ENCODE measurements around the gene SND1. TPM values are rescaled to one million over a fixed set of nuclear protein-coding genes. Genes with fewer than 3 reads are reported as not detected.

Gene SND1
- total RNA-seq, 1 experiment from 2014 or later, result 218 TPM

- Histone ChIP-seq H2BK20ac (ENCODE audit: low read depth, low read length, poor library complexity, severe bottlenecking) (no peak overlapping the region), H3K56ac (ENCODE audit: insufficient read length, low read depth, low read length) (no peak overlapping the region), H2AK5ac (ENCODE audit: insufficient read length, low read length) (no peak overlapping the region), H3K79me1 (ENCODE audit: insufficient read depth, low read depth, low read length, poor library complexity, severe bottlenecking) (no peaks in the 10 kb centered on the region), H4K8ac (replicated peaks; ENCODE audit: insufficient read length, low read depth, low read length) (no peak overlapping the region), H3K4me2 (ENCODE audit: insufficient read depth, insufficient read length, low read length) (no peak overlapping the region), H2BK120ac (ENCODE audit: low read depth, low read length, poor library complexity, severe bottlenecking) (no peak overlapping the region), H3K14ac (ENCODE audit: insufficient read depth, low read length) (no peak overlapping the region), H3K18ac (ENCODE audit: insufficient read length, low read depth, low read length) (no peak overlapping the region), H3K9me3 (ENCODE audit: control insufficient read depth, low read depth, low read length) (no peaks in the 10 kb centered on the region), H4K20me1 (ENCODE audit: control insufficient read depth, insufficient read depth, insufficient read length) (no peaks in the 10 kb centered on the region), H3K4me1 (ENCODE audit: insufficient read depth, low read length) (no peaks in the 10 kb centered on the region), H3K23ac (ENCODE audit: insufficient read length, low read depth, low read length) (no peak overlapping the region), H2BK12ac (ENCODE audit: insufficient read length, low read depth, low read length) (no peak overlapping the region), H3K23me2 (ENCODE audit: insufficient read length, low read depth, low read length, poor library complexity, severe bottlenecking) (no peaks in the 10 kb centered on the region), H3T11ph (ENCODE audit: low read length) (no peak overlapping the region), H4K91ac (ENCODE audit: insufficient read length, low read depth, low read length) (no peak overlapping the region), H3K27ac (ENCODE audit: insufficient read length, low read depth, low read length) (no peak overlapping the region), H3K4ac (ENCODE audit: low read depth, low read length) (no peak overlapping the region), H2BK5ac (ENCODE audit: insufficient read length, low read length) (no peak overlapping the region), H3K27me3 (ENCODE audit: insufficient read depth, low read length) (no peaks in the 10 kb centered on the region), H4K5ac (ENCODE audit: insufficient read length, low read depth, low read length) (no peak overlapping the region), H3K79me2 (ENCODE audit: insufficient read depth, low read length) (no peaks in the 10 kb centered on the region), H2BK15ac (ENCODE audit: low read depth, low read length) (no peak overlapping the region), H3K9ac (ENCODE audit: extremely low read depth, insufficient read length, low read length) (no peak overlapping the region), H2AFZ (ENCODE audit: low read length) (no peak overlapping the region)
- Mint-ChIP-seq H3K27ac (0 out of 7 replicates have a peak overlapping the region, but pooled peaks of 1 of the 3 experiments have one; percentile 65), H3K27me3 (ENCODE audit: low read depth) (peaks cover 17% of the 10 kb centered on the region), H3K4me1 (peaks cover 3 to 11% of the 10 kb centered on the region in 2 experiments), H3K4me3 (no peak overlapping the region), H3K36me3 (ENCODE audit: insufficient read depth in 1 of 3, low read depth in 3 of 3) (no peaks in the 10 kb centered on the region), H3K9me3 (no peaks in the 10 kb centered on the region; a peak in 2 of 5 replicates)
- peak; percentile 58; the same call in 2 of the 3 replicates for TF ChIP-seq CTCF (conservative IDR thresholded peaks at IDR 0.05)
- peak; percentile 68 for DNase-seq
- WGBS (ENCODE audit: extremely low coverage, insufficient read length, low lambda C conversion rate), result no CpG with 5 or more reads among the region's 3 CpGs
Observed at GRCh38 chr7:127628445-127628844, 23.5 kb upstream of the SND1 start.

Measured in H9 (cell line).